HepG2 (cell line): ENCODE data around the gene XPOT. TPM values are rescaled to one million over a fixed set of nuclear protein-coding genes. Genes with fewer than 3 reads are reported as not detected.

Experiments used
- ATAC-seq: fragments of 200-7000 bp; cut with Tn5 transposase; 3 replicates; pipeline ENCODE4 v1.9.1; 2020; ENCODE audit warnings: mild to moderate bottlenecking, moderate library complexity
- BruUV-seq: library from RNA; stranded (reverse); fragments of 400-500 nt; replicated peaks from 2 replicates; lab custom pipeline; 2021; lab: Mats Ljungman, UMichigan
- CTCF ChIA-PET: fragments of 300-600 bp; formaldehyde crosslinking; extraction: SDS; loops from one replicate; lab custom pipeline; 2021; ENCODE audit warnings: low total read pairs, inconsistent platforms, low intra/inter-chr PET ratio; lab: Yijun Ruan, JAX
- POLR2A ChIA-PET: fragments of 350-600 bp; sonication (Branson Sonifier 250); formaldehyde crosslinking; loops from one replicate; lab custom pipeline; 2020; ENCODE audit warnings: antibody characterized with exemption, inconsistent platforms; lab: Yijun Ruan, JAX
- DNase-seq: peaks from one replicate; pipeline ENCODE4 v3.0.0-alpha.2; 2015; ENCODE audit warnings: low spot score
- FAIRE-seq: peaks from 3 replicates; lab custom pipeline; 2011; peaks lifted over from hg19 to GRCh38; lab: Jason Lieb, UNC
- H2AFZ ChIP-seq: one replicate; pipeline ENCODE4 v1.6.1; 2011; ENCODE audit warnings: low read length, inconsistent platforms
- H3K27ac ChIP-seq: fragments of 300-600 bp; 3 replicates; pipeline ENCODE4 v1.8.0; 2011; ENCODE audit warnings: mixed run types, mild to moderate bottlenecking, mixed read lengths, low read length, inconsistent platforms; ENCODE audit not compliant: insufficient read depth; ENCODE audit errors: extremely low read length
- H3K27me3 ChIP-seq, 2 experiments: fragments of 200-600 bp in 1 of 2; 2 replicates in 1 of 2; 3 replicates in 1 of 2; pipeline versions ENCODE4 v1.6.0 to v1.8.0; 2011; ENCODE audit warnings: low read length in 2 of 2, mild to moderate bottlenecking in 2 of 2, moderate library complexity in 2 of 2, inconsistent platforms in 1 of 2; ENCODE audit not compliant: insufficient read depth in 2 of 2, control insufficient read depth in 1 of 2
- H3K36me3 ChIP-seq, 2 experiments: fragments of 200-600 bp in 1 of 2; replicated peaks in 1 of 2; 2 replicates in 1 of 2; 3 replicates in 1 of 2; pipeline versions ENCODE4 v1.5.1 to v1.8.0; 2011; ENCODE audit warnings: low read length in 2 of 2, inconsistent platforms in 1 of 2; ENCODE audit not compliant: insufficient read depth in 2 of 2, control insufficient read depth in 1 of 2
- H3K4me1 ChIP-seq: 2 replicates; pipeline ENCODE4 v1.5.1; 2012; ENCODE audit warnings: low read length, inconsistent platforms; ENCODE audit not compliant: insufficient read depth
- H3K4me2 ChIP-seq: 2 replicates; pipeline ENCODE4 v1.6.0; 2011; ENCODE audit warnings: low read depth, low read length, inconsistent platforms
- H3K4me3 ChIP-seq, 3 experiments: fragments of 200-600 bp in 1 of 3; sonication (generic), shearing (Covaris generic) in 1 of 3; replicated peaks in 1 of 3; 2 replicates each; pipeline ENCODE4 v1.5.1; 2011 to 2016; ENCODE audit warnings: low read length in 3 of 3, inconsistent platforms in 2 of 3, low read depth in 2 of 3, mild to moderate bottlenecking in 2 of 3, control low read depth in 1 of 3, mixed read lengths in 1 of 3; ENCODE audit not compliant: insufficient read depth in 1 of 3
- H3K79me2 ChIP-seq: one replicate; pipeline ENCODE4 v1.6.1; 2011; ENCODE audit warnings: low read length, inconsistent platforms; ENCODE audit not compliant: insufficient read depth
- H3K9ac ChIP-seq: 2 replicates; pipeline ENCODE4 v1.6.0; 2011; ENCODE audit warnings: mild to moderate bottlenecking, low read depth, low read length, inconsistent platforms; ENCODE audit not compliant: insufficient read depth
- H3K9me3 ChIP-seq: 2 replicates; pipeline ENCODE4 v1.5.1; 2012; ENCODE audit warnings: mild to moderate bottlenecking, low read length
- H4K20me1 ChIP-seq: 2 replicates; pipeline ENCODE4 v1.6.0; 2011; ENCODE audit warnings: inconsistent platforms, mild to moderate bottlenecking, low read length, moderate library complexity; ENCODE audit not compliant: insufficient read depth
- ARHGAP35 ChIP-seq: sonication (generic); formaldehyde crosslinking; IDR thresholded peaks from 2 replicates; pipeline ENCODE4 v1.9.0; 2022; ENCODE audit warnings: mild to moderate bottlenecking, inconsistent platforms, moderate library complexity, missing genetic modification reagents, borderline replicate concordance
- HHEX ChIP-seq: IDR thresholded peaks from 2 replicates; pipeline ENCODE4 v1.6.1; 2016; ENCODE audit warnings: control low read depth
- MTA3 ChIP-seq: sonication (generic); formaldehyde crosslinking; IDR thresholded peaks from 2 replicates; pipeline ENCODE4 v1.4.0; 2020; ENCODE audit warnings: missing genetic modification reagents
- MTF2 ChIP-seq: sonication (generic); formaldehyde crosslinking; IDR thresholded peaks from 2 replicates; pipeline ENCODE4 v1.5.0; 2020; ENCODE audit warnings: missing genetic modification reagents, borderline replicate concordance
- PHF5A ChIP-seq: IDR thresholded peaks from one replicate; pipeline ENCODE4 v1.6.1; 2018; ENCODE audit warnings: low read depth, missing genetic modification reagents; ENCODE audit not compliant: unreplicated experiment
- RBM22 ChIP-seq: fragments of 200-400 bp; formaldehyde crosslinking; optimal IDR thresholded peaks from 2 replicates; pipeline ENCODE3; 2017; ENCODE audit warnings: mild to moderate bottlenecking, low read length, moderate library complexity
- SIX1 ChIP-seq: sonication (generic); formaldehyde crosslinking; IDR thresholded peaks from 2 replicates; pipeline ENCODE4 v1.4.0; 2020; ENCODE audit warnings: missing genetic modification reagents, borderline replicate concordance
- ZNF335 ChIP-seq: sonication (generic); formaldehyde crosslinking; IDR thresholded peaks from 2 replicates; pipeline ENCODE4 v1.4.0; 2020; ENCODE audit warnings: missing genetic modification reagents
- ZNF468 ChIP-seq: sonication (generic); formaldehyde crosslinking; IDR thresholded peaks from 2 replicates; pipeline ENCODE4 v1.8.0; 2022; ENCODE audit warnings: mild to moderate bottlenecking, moderate library complexity, missing genetic modification reagents
- ZNF530 ChIP-seq: sonication (generic); formaldehyde crosslinking; IDR thresholded peaks from 2 replicates; pipeline ENCODE4 v1.5.0; 2020; ENCODE audit warnings: low read depth, mild to moderate bottlenecking, missing genetic modification reagents
- WGBS: methylation state at CpG from one replicate; pipeline ENCODE4 v1.1.6; 2017; ENCODE audit warnings: low lambda C conversion rate; 5-methylcytosine and 5-hydroxymethylcytosine counted together
- in situ Hi-C: cut with HindIII; loops from 2 replicates; pipeline ENCODE4 v1.10.0; 2017; ENCODE audit warnings: low pct_unique_long_range_greater_than_20kb; ENCODE audit not compliant: extremely low pct_ligation_motif_present
- intact Hi-C: fragments of 100-400 bp; cut with micrococcal nuclease; formaldehyde crosslinking; loops from one replicate; pipeline ENCODE4 v1.10.0; 2022; ENCODE audit not compliant: unreplicated experiment
- polyA plus RNA-seq, 8 experiments: library from polyadenylated mRNA; depleted of rRNA in 3 of 8; stranded (reverse) in 7 of 8; unstranded in 1 of 8; fragments of >200 nt; fragmentation: Illumina TruSeq in 4 of 8; extraction: Trizol in 4 of 8; gene quantifications; 2 replicates each; pipeline versions ENCODE4 v1.2.1 to v1.2.3, GENCODE V29; 2011 to 2016; ENCODE audit warnings: low read depth in 4 of 8, missing spikeins in 1 of 8, mixed read lengths in 1 of 8; ENCODE audit not compliant: insufficient read depth in 1 of 8
- total RNA-seq, 5 experiments: library from RNA; depleted of rRNA; stranded (reverse); fragments of >200 nt; fragmentation: Illumina TruSeq; extraction: Trizol; gene quantifications; 2 replicates each; pipeline ENCODE4 v1.2.3, GENCODE V29; 2016; ENCODE audit warnings: low read depth in 1 of 5
- TF ChIP-seq, protein P1 (sequence below): sonication (generic); formaldehyde crosslinking; IDR thresholded peaks from 2 replicates; pipeline ENCODE4 v1.5.1; 2020; ENCODE audit warnings: missing genetic modification reagents, mild to moderate bottlenecking, borderline replicate concordance
- TF ChIP-seq, protein P2 (sequence below): sonication (generic); formaldehyde crosslinking; conservative IDR thresholded peaks from 2 replicates; pipeline ENCODE4 v1.8.0; 2022; ENCODE audit warnings: mild to moderate bottlenecking, moderate library complexity, missing genetic modification reagents
- TF ChIP-seq, protein P3 (sequence below): sonication (generic); formaldehyde crosslinking; IDR thresholded peaks from 2 replicates; pipeline ENCODE4 v1.5.0; 2020; ENCODE audit warnings: missing genetic modification reagents, mild to moderate bottlenecking, borderline replicate concordance

Gene XPOT
- total and polyA plus RNA-seq, 2 of the 13 experiments (the other 11 are each of a cell fraction or from before 2014, with no cell fraction given): 93.8 to 102 TPM

DNA sequence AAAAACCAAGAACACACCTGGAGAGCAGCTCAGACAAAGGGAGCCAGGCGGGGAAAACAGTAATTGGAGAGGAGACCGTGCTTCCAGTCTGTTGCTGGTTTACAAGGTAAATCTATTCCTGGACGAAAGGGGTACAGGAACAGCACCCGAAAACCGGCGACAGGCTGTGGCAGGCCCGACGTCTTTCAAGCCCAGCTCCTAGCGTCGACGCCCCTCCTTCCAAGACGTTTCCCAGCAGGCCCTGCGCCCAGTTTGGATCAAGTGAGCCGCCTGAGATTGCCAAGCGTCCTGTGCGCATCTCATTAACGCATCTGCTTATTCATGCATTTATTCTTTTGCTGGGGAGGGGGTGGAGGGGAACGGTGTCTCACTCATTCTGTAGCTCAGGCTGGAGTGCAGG lies 15.0 kb upstream of the XPOT start (continued):
- TF ChIP-seq ZNF530 (CRISPR knock-in tag): no peak
- TF ChIP-seq ZNF468 (CRISPR knock-in tag): no peak
- no peak for TF ChIP-seq HHEX
- no peak for TF ChIP-seq MTA3 (CRISPR knock-in tag)
- no peak for TF ChIP-seq MTF2 (CRISPR knock-in tag)
- TF ChIP-seq, protein P1, sequence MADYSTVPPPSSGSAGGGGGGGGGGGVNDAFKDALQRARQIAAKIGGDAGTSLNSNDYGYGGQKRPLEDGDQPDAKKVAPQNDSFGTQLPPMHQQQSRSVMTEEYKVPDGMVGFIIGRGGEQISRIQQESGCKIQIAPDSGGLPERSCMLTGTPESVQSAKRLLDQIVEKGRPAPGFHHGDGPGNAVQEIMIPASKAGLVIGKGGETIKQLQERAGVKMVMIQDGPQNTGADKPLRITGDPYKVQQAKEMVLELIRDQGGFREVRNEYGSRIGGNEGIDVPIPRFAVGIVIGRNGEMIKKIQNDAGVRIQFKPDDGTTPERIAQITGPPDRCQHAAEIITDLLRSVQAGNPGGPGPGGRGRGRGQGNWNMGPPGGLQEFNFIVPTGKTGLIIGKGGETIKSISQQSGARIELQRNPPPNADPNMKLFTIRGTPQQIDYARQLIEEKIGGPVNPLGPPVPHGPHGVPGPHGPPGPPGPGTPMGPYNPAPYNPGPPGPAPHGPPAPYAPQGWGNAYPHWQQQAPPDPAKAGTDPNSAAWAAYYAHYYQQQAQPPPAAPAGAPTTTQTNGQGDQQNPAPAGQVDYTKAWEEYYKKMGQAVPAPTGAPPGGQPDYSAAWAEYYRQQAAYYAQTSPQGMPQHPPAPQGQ: no peak
- no peak for TF ChIP-seq ZNF335 (CRISPR knock-in tag)
- no peak for TF ChIP-seq PHF5A (CRISPR knock-in tag)
- TF ChIP-seq ARHGAP35: no peak
- no peak for TF ChIP-seq SIX1 (CRISPR knock-in tag)

DNA sequence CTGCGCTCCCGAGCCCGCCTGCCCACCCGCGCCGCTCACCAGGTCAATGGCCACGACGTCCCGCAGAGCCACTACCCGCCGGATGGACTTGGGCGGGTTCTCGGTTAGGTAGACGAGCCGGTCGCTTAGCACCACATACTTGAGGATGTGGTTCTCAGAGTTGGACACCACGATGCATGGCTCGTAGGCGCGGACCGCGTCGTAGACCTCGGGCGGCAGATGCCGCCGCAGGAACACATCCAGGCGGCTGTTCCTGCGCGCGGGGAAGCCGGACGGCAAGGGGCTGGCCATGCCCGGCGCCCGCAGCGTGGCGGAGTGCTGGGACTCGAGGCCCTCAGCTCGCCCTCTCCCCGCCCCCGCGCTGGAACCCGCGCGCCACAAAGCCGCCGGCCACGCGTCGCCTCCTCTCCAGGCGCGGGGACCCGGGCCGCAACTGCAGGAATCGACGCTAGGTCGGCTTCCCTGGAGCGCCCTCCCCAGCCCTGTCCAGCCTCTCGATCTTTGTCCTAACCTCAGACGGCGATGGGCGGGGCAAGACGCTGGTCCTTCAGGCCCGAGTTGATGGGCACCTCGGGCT lies 13.8 kb upstream of the XPOT start, which contains the start of gene C12orf56:
Gene C12orf56 (minus strand): TSS at position 484 of the 577 bp plus-strand sequence. CDS start 193 bp downstream, at position 291.
- ChIA-PET CTCF (no interaction called here), POLR2A (no interaction called here)
- peaks cover 0 to 18% of the 10 kb centered on the region in 2 experiments; a peak in 3 of 5 replicates for H3K27me3 ChIP-seq
- H3K79me2 ChIP-seq: no peaks in the 10 kb centered on the region
- H3K36me3 ChIP-seq: no peaks in the 10 kb centered on the region
- H2AFZ ChIP-seq: no peak within 1 kb of the TSS
- peak within 1 kb of the TSS in 2 of 3 experiments; percentile 22 to 50; a peak in 3 of 6 replicates for H3K4me3 ChIP-seq
- H3K27ac ChIP-seq: no peak within 1 kb of the TSS
- peak within 1 kb of the TSS; percentile 60 for H3K4me2 ChIP-seq
- no TSS peak for BruUV-seq
- H3K9me3 ChIP-seq: no peaks in the 10 kb centered on the region
- no peaks in the 10 kb centered on the region for H4K20me1 ChIP-seq
- peaks cover 11% of the 10 kb centered on the region; the same call in 1 of the 2 replicates for H3K4me1 ChIP-seq
- WGBS: 7% methylated on average over 3 of the region's 66 CpGs
- H3K9ac ChIP-seq: peak within 1 kb of the TSS; percentile 13; the same call in 1 of the 2 replicates
- in situ Hi-C loops (loop anchor here (5.0 to 10.0 kb wide), 2 partner anchors 116 to 563 kb away; no protein-coding TSS in a partner anchor), intact Hi-C loops (no loop called here)
- no peak for DNase-seq
- no peak for FAIRE-seq
- ATAC-seq: peak; percentile 73
- TF ChIP-seq, protein P2, sequence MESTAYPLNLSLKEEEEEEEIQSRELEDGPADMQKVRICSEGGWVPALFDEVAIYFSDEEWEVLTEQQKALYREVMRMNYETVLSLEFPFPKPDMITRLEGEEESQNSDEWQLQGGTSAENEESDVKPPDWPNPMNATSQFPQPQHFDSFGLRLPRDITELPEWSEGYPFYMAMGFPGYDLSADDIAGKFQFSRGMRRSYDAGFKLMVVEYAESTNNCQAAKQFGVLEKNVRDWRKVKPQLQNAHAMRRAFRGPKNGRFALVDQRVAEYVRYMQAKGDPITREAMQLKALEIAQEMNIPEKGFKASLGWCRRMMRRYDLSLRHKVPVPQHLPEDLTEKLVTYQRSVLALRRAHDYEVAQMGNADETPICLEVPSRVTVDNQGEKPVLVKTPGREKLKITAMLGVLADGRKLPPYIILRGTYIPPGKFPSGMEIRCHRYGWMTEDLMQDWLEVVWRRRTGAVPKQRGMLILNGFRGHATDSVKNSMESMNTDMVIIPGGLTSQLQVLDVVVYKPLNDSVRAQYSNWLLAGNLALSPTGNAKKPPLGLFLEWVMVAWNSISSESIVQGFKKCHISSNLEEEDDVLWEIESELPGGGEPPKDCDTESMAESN (CRISPR knock-in tag): no peak
- TF ChIP-seq, protein P3, sequence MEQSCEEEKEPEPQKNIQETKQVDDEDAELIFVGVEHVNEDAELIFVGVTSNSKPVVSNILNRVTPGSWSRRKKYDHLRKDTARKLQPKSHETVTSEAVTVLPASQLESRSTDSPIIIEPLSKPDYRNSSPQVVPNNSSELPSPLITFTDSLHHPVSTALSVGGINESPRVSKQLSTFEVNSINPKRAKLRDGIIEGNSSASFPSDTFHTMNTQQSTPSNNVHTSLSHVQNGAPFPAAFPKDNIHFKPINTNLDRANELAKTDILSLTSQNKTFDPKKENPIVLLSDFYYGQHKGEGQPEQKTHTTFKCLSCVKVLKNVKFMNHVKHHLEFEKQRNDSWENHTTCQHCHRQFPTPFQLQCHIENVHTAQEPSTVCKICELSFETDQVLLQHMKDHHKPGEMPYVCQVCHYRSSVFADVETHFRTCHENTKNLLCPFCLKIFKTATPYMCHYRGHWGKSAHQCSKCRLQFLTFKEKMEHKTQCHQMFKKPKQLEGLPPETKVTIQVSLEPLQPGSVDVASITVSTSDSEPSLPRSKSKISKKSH (CRISPR knock-in tag): 0 out of 2 replicates have a peak, but pooled peaks have one; percentile 33
- no peak for TF ChIP-seq RBM22
